ENCODE measurements around the gene CNKSR3.

DNA sequence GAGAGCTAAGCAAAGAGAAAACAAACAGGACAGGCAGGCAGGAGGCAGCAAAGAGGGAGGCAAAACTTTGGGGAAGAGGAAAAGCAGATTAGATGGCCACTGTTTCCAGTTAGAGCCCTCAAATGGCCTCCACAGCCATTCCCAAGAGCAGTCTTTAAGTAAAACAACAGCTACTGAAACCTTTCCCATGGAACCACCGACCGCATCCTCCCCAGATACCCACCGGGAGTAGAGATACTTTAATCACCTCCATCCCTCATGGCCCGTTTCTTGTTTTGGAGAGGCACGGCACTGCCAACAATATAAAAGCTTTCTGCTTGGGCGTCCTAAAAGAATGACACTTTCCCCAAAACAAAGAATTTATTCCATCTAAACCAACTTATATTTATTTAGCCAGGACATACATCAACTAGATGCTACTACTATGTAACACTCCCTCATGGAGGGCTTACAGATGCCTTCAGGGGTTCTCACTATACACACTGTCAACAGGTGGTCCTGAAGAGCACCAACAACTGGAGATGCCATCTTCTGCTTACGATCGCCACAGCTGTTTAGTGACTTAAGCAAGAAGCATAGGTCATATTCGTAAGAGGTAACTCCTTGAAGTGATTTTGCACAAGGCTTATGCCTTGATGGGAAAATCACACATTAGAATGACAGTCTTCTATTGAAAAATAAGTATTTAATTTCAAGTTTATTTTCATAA, 43.4 kb downstream of the CNKSR3 start:
- no peak for TF ChIP-seq KDM4A (IDR thresholded peaks at IDR 0.05; ENCODE audit: low read depth, low read length, severe bottlenecking)
- TF ChIP-seq MAFK (IDR thresholded peaks at IDR 0.05; ENCODE audit: low read depth, low read length), result no peak
- no peak for TF ChIP-seq POLR2A (IDR thresholded peaks at IDR 0.05; ENCODE audit: control extremely low read depth in 1 of 2, low read depth in 2 of 2, low read length in 2 of 2)
- no peak for TF ChIP-seq TCF12 (IDR thresholded peaks at IDR 0.05; ENCODE audit: low read depth, low read length)
- TF ChIP-seq, protein P1, sequence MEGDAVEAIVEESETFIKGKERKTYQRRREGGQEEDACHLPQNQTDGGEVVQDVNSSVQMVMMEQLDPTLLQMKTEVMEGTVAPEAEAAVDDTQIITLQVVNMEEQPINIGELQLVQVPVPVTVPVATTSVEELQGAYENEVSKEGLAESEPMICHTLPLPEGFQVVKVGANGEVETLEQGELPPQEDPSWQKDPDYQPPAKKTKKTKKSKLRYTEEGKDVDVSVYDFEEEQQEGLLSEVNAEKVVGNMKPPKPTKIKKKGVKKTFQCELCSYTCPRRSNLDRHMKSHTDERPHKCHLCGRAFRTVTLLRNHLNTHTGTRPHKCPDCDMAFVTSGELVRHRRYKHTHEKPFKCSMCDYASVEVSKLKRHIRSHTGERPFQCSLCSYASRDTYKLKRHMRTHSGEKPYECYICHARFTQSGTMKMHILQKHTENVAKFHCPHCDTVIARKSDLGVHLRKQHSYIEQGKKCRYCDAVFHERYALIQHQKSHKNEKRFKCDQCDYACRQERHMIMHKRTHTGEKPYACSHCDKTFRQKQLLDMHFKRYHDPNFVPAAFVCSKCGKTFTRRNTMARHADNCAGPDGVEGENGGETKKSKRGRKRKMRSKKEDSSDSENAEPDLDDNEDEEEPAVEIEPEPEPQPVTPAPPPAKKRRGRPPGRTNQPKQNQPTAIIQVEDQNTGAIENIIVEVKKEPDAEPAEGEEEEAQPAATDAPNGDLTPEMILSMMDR (IDR thresholded peaks at IDR 0.05; ENCODE audit: control extremely low read depth in 1 of 3, insufficient read depth in 1 of 3, low read depth in 1 of 3, low read length in 3 of 3), result no peak
